ENCODE results near the gene RAB11FIP5.
"Not testable (repeated sequence)": the region's sequence is repeated elsewhere in the genome, so short reads cannot be mapped to it uniquely, and the experiment has no call there.

Gene RAB11FIP5

GRCh38 chr2:73109431-73110167 is 3.1 kb downstream of the RAB11FIP5 start:
- no peak for DNase-seq

- DNase-seq: peak; percentile 12
These were observed 5.4 kb downstream of the RAB11FIP5 start for GRCh38 chr2:73107211-73107926.

GRCh38 chr2:73106791-73107190 is 6.0 kb downstream of the RAB11FIP5 start:
- no peak for DNase-seq

- DNase-seq: no peak
These were observed 7.2 kb downstream of the RAB11FIP5 start for GRCh38 chr2:73105511-73105971.

GRCh38 chr2:73104933-73105332 is 7.8 kb downstream of the RAB11FIP5 start:
- DNase-seq: no peak

GRCh38 chr2:73103018-73103542 is 9.7 kb downstream of the RAB11FIP5 start:
- no peak for DNase-seq

- no peak for DNase-seq
These were observed 11.0 kb downstream of the RAB11FIP5 start for GRCh38 chr2:73101626-73102256.

GRCh38 chr2:73100956-73101355 is 11.8 kb downstream of the RAB11FIP5 start:
- DNase-seq: no peak

- no peak for DNase-seq
These were observed 13.3 kb downstream of the RAB11FIP5 start for GRCh38 chr2:73099486-73099885.

- no peak for DNase-seq
These were observed 16.8 kb downstream of the RAB11FIP5 start for GRCh38 chr2:73095910-73096309.

GRCh38 chr2:73093601-73094218 is 19.0 kb downstream of the RAB11FIP5 start:
- not testable (repeated sequence) for DNase-seq

GRCh38 chr2:73092146-73092783 is 20.5 kb downstream of the RAB11FIP5 start:
- DNase-seq: no peak

GRCh38 chr2:73091696-73092095 is 21.1 kb downstream of the RAB11FIP5 start:
- no peak for DNase-seq

GRCh38 chr2:73091164-73091563 is 21.6 kb downstream of the RAB11FIP5 start:
- DNase-seq: no peak

GRCh38 chr2:73089270-73090030 is 23.3 kb downstream of the RAB11FIP5 start:
- DNase-seq: no peak

GRCh38 chr2:73088703-73089102 is 24.0 kb downstream of the RAB11FIP5 start:
- no peak for DNase-seq

GRCh38 chr2:73088211-73088610 is 24.5 kb downstream of the RAB11FIP5 start:
- DNase-seq: no peak

- DNase-seq: no peak
These were observed 25.4 kb downstream of the RAB11FIP5 start for GRCh38 chr2:73087311-73087710.

GRCh38 chr2:73085691-73086090 is 27.1 kb downstream of the RAB11FIP5 start:
- DNase-seq: peak; percentile 89

GRCh38 chr2:73084971-73085370 is 27.8 kb downstream of the RAB11FIP5 start:
- no peak for DNase-seq

GRCh38 chr2:73083886-73084800 is 28.6 kb downstream of the RAB11FIP5 start:
- no peak for DNase-seq
